ENCODE results near the gene EDDM3A.

- TF ChIP-seq POLR2AphosphoS5 (IDR thresholded peaks at IDR 0.05; ENCODE audit: borderline replicate concordance, low read depth, low read length) (no peak), EZH2 (IDR thresholded peaks at IDR 0.05) (no peak)
Measured at GRCh38 chr14:20772650-20773049, 27.0 kb downstream of the EDDM3A start.
